Muscle of arm (tissue), 12 donors: ENCODE measurements around the gene P2RY14. TPM values are rescaled to one million over a fixed set of nuclear protein-coding genes. Genes with fewer than 3 reads are reported as not detected.
A peak's percentile ranks its signal among the peaks of the same experiment; 100 is the strongest.
"Not testable (repeated sequence)": the region's sequence is repeated elsewhere in the genome, so short reads cannot be mapped to it uniquely, and the experiment has no call there.

Experiments
- DNase-seq: peaks from one replicate; pipeline ENCODE4 v3.0.0-alpha.2; 2013
- polyA plus RNA-seq, 12 donors: library from polyadenylated mRNA; unstranded; fragments of 120-200 nt; gene quantifications; one replicate each; pipeline ENCODE4 v1.2.1, GENCODE V29; 2013; ENCODE audit not compliant: insufficient read length in 12 of 12

The P2RY14 gene
- polyA plus RNA-seq, 12 donors: 0.83 to 5.2 (median 1.4) TPM; not detected in 1

DNA sequence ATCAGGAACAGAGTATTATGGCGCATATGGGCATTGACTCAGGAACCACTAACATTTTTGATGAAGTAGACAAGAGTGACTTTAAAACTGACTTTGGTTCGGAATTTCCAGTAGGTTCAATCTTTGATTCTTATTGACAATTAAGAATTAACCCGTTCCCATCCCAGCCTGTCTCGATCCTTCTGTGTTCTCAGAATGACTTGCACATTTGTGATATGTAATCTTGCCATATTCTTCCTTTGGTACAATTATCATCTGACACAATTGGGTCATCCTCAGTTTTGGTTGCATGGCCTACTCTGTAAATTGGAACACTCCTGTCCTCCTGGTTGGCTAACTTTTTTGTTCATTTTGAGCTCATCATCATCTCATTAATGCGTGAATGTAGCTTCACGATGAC is 85.8 kb downstream of the P2RY14 start:
- no peak for DNase-seq

DNA sequence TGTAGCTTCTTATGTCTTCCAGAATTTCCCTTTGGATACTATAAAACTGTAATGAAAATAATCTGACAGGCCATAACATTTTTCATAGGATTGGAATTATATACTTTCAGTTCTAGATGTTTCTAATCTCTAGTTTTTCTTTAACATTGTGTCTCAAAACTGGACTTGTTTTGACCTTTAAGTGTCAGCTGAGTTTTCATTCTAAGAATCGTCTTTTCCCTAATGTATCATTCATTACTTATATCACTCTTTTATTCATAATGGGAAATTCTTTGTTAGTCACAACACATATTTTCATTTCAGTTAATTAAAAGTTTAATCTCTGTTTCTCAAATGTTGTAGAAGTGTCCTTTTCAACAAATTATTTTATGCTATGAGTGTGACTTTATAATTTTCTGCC is 87.2 kb downstream of the P2RY14 start:
- no peak for DNase-seq

DNA sequence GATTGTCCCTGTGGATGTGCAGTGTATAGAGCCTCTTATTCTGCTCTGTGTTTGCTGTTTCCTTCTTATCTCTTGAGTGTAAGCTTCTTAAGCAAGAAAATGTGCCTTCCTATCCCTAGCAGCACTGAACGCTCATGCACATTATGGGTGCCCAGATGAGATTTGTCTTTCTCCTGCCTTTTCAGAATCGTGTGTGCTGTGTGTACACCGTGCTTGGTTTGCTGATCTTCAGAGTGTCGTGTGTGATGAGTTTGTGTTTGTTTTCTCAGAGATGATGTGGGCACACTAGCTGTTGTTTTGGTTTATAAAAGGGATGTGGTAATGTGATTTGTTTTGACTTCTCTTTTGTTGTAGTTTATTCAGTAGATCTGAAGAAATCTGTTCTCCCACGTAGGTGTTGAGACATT is 95.1 kb downstream of the P2RY14 start:
- no peak for DNase-seq

DNA sequence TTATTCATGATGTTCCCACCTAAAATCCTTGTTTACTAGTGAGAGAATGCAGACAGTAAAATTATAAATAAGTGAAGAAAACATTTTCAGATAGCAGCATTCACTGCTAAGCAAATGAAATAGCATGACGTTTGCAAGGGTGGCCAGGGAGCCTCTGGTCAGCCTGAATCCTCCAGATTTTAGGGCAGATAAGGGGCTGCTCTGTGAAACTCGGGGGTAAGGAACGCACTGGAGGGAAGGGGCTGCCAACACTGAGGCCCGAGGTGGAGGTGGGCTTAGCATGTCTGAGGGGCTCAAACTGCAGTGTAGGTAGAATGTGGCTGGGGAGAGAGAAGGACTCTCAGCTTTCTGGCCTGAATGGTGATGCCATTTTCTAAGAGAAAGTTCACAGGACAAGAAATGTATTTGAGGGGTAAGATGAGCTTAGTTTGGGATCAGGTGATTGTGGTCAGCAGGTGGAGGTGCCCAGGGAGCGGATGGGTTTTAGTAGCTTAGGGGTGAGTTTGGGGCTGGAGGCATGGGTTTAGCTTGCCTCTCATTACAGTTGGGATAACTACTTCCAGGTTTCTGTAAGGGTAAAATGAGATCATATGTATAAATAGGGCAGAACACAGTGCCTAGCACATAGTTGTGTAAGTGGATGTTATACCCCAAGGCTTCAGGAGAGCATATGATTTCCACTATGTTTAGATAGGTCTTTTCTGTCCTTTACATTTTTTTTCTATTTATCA is 95.8 kb downstream of the P2RY14 start:
- DNase-seq: no peak

DNA sequence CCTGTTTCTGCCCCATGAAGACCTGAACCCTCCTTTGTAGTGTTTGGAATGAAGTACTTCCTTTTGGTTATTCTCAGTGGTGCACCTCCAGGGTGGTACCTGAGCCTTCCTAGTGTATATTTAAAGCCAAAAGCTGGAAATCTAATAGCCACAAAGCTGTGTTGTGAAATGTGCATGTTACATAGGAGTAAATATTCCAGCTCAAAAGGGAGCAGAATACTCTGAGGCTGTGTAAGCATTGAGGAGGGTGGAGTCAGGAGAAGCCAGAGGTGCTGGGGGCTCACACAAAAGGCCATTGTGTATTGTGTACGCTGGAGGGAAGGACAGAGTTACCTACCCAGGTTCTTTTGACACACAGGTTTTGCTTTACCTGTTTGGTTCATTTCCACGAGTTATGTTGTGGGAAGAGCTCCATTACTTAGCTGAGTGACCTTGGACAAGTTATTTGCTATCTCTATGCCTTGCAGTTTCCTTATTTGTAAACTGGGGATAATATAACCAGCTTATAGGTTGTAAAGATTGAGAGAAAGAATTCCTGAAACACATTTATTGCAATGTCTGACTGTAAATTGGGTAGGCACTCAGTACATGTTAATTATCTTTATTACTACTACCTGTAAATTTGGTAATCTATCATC is 100.0 kb downstream of the P2RY14 start:
- DNase-seq: no peak

DNA sequence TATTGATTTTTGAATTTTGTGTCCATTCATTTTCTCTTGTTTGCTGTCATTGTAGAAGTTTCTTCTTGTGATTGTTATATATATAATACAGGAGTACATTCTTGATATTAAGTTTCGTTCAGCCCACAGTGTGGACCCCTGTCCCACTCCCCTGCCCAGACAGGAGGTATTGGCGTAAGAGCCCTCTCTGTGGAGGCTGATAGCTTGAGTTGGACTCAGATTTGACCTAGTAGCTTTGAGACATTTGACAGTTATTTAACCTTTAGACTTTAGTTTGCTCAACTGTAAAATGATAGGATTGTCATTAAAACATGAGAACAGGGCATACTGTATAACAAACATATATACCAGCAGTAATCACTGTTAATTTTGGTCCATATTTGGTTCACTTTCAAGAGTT is 102.4 kb downstream of the P2RY14 start:
- DNase-seq: no peak

DNA sequence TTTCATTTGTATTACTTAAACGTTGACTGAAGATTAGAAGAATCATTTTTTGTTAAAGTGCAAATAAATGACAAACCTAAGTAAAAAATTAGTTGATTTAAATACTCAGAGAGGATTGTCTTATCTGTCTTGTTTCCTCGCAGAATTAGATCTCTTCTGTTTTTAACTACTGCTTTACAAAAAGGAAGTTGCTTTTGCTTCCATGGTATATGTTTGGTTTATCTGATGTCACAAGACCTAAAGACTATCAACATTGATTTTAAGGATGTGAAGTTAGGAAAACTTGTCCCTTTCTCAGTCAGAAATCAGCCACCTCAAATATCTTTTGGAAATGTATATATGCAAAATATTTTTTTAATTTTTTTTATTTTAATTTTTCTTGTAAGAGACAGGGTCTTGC is 104.0 kb downstream of the P2RY14 start:
- DNase-seq: no peak

DNA sequence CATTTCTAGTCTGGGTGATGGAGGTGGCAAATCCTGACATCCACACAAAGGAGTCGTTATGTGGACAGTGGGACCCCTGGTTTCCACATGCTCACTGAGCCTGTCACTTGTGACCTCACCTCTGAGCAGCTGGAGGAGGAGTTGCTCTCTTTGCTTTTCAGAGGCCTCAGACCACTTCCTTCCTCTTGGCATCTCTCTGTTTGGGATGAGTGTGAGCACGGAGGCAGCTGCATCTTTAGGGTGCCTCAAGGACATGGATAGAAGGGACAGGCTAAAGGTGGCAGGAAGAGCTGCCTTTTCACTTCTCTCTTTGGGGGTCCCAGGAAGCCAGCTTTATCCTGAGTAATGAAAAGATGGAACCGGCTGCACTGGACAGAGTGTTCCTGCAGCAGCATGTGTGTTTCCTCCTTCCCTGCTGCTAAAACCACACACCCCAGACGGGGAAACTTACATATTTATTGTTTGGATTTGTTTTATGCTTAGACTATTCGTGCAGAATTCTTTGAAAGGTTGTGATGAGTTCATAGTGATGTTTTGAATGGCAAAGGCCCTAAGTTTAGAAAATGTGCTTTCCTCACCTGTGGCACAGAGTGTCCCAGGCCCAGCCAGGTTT is 107.1 kb downstream of the P2RY14 start:
- DNase-seq: no peak

DNA sequence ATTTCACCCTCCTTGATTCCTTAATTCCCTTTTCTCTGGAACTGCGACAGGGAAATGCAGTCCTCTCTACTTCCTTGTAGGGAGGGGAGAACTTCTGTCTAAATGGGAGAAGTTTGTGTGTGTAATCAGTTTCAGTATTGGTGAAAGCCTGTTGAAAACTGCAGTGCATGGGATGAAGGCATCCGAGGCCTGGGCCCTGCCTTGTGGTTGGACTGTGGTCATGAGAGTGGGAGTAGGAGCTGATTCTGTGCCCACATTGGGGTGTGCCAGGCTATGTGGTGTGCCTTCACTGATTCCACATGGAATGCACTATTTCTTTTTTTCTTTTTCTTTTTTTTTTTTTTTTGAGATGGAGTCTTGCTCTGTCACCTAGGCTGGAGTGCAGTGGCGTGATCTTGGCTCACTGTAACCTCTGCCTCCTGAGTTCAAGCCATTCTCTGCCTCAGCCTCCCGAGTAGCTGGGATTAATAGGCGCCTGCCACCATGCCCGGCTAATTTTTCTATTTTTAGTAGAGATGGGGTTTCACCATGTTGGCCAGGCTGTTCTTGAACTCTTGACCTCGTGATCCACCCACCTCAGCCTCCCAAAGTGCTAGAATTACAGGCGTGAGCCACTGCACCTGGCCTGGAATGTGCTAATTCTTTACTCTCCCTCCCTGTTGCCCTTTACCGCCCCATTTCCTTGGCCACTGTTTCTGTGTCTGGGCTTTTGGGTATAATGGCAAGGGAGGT is 108.2 kb downstream of the P2RY14 start:
- not testable (repeated sequence) for DNase-seq

DNA sequence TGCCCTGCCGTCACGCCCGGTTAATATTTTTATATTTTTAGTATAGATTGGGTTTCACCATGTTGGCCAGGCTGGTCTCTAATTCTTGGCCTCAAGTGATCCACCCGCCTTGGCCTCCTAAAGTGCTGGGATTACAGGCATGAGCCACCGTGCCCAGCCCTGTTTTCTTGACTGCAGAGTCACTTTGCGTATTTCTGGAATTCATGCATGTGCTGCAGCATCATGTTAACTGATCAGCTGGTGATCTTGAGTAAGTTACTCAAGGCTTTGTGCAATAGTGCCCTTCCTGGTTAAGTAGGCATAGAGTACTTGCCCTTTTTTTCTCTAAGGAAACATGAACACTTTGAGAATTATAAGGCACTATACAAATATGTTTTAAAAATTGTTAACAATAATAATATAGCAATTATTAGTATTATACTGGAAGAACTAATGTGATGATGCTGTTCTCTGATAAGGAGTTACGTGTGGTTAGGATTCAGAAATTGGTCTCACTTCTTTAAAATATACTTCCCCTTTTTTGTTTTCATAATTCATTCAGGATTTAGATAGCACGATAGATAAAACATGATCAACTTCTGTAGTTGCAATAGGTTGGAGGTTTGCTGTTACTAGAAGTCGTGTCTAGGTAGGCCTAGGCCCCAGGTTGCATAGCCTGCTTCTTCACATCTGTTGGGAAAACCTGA is 108.9 kb downstream of the P2RY14 start:
- no peak for DNase-seq

DNA sequence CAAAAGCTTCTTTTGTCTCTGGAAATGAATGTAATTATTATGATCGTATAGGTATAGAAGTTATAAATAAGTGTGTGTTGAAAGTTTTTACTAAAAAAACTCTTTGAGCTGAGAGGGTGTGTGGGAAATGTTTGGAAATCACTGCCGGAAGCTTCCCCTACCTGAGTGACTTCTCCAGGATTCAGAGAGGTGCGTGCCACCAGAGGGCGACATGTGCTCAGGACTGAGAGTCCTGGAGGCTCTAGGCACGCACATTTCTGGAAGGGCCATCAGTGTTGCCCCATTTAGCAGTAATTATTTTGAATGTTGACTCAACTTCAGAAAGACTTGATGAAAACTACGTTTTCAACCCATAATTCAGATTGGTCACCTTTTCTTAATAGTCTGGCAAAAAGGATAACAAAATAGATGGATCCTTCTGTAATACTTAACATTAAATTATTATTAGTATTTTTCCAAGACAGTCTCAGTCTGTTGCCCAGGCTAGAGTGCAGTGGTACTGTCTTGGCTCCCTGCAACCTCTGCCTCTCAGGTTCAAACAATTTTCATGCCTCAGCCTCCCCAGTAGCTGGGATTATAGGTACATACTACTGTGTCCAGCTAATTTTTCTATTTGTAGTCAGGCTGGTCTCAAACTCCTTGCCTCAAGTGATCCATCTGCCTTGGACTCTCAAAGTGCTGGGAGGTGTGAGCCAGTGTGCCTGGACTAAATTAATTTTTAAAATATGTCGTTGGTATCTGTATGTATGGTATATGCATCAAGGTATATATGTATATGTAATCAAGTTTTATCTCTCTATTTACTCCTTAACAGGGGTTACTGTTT is 109.9 kb downstream of the P2RY14 start:
- peak; percentile 51 for DNase-seq

DNA sequence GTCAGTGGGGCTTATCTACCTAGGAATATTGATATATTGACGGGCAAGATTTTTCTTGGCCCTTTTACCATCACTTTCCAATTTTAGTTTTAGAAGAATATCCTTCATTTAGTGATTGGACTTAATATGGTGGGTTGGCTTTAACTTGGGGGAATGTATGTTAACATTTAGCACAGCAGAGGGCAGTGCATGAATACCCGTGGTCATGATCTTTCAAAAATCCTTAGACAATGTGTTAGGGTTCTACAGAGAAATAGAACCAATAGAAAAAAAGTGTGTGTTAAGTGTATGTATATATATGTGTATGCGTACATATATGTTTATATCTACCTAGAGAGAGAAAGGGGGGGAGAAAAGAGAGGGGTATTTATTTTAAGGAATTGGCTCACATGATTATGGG is 112.2 kb downstream of the P2RY14 start:
- no peak for DNase-seq

DNA sequence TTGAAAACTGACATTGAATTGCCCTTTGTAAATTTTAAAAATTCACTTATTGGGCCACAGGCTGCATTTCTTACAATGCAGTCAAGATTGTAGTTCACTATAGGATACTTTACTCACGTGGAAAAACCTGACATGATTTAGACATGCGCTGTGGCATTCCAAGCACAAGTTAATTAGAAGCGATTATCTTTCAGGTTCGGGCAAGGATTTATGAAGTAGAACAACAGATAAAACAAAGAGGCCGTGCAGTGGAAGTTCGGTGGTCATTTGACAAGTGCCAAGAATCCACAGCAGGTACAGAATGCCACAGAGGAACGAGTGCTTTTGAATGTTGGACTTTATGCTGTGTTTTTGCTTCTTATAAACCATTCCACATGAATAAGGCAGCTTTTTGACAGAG is 113.1 kb downstream of the P2RY14 start:
- DNase-seq: no peak

Other genes with a start within 250 kb of the P2RY14 start
- gene MED12L, start 192.9 kb downstream of the P2RY14 start, polyA plus RNA-seq: 10 to 100 TPM in 2 of 12 donors, 1 to 10 TPM in 9, not detected in 1; 5.6 to 13.4 (median 8.3) TPM
- gene GPR171, start 75.3 kb downstream of the P2RY14 start, polyA plus RNA-seq: under 1 TPM in 4 of 12 donors, not detected in 8; 0.09 to 0.82 (median 0.51) TPM
- 1 to 10 TPM in 3 of 12 donors, not detected in 9; 1.4 to 7.4 (median 5.0) TPM for gene GPR87, start 38.3 kb upstream of the P2RY14 start, polyA plus RNA-seq
- gene P2RY13, start 51.0 kb upstream of the P2RY14 start, polyA plus RNA-seq: 1 to 10 TPM in 10 of 12 donors, under 1 TPM in 1, not detected in 1; 0.99 to 3.8 (median 1.3) TPM
- gene P2RY12, start 106.2 kb upstream of the P2RY14 start, polyA plus RNA-seq: 1 to 10 TPM in 4 of 12 donors, under 1 TPM in 6, not detected in 2; 0.41 to 2.5 (median 0.90) TPM
- 10 to 100 TPM in 4 of 12 donors, 1 to 10 TPM in 7, not detected in 1; 3.4 to 37.7 (median 6.8) TPM for gene IGSF10, start 182.5 kb upstream of the P2RY14 start, polyA plus RNA-seq